Amniotic stem cell (primary cell): ENCODE measurements around the gene PADI6.

ENCODE experiments used
- DNase-seq: peaks from one replicate; lab custom pipeline; 2025; lab: John Stamatoyannopoulos, UW

Gene PADI6

GRCh38 chr1:17356387-17357026 is 15.5 kb upstream of the PADI6 start:
- no peak for DNase-seq

- no peak for DNase-seq
These were observed 13.4 kb upstream of the PADI6 start for GRCh38 chr1:17358557-17358956.

- DNase-seq, result no peak
These were observed 13.0 kb upstream of the PADI6 start for GRCh38 chr1:17359031-17359430.

GRCh38 chr1:17359808-17360207 is 12.2 kb upstream of the PADI6 start:
- no peak for DNase-seq

- no peak for DNase-seq
These were observed 11.6 kb upstream of the PADI6 start for GRCh38 chr1:17360272-17360956.

DNA sequence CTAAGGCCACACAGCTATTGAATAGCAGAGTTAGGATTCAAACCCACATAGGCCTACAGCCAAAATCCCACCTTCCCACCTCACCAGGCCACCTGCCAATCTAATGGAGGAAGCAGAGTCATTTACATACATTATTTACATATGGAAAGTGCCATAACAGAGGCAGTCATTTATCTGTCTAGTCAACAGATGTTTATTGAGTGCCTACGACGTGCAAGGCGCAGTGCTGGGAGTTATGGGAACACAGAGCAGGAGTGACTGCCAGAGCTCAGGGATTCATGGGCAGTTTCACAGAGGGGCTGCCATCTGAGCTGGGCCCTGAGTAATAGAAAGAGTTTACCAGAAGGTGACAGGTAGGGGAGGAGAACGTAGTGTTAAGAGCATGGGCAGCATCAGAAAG is 10.3 kb upstream of the PADI6 start:
- DNase-seq, result no peak

GRCh38 chr1:17363351-17363750 is 8.6 kb upstream of the PADI6 start:
- DNase-seq, result no peak

- DNase-seq, result no peak
These were observed 8.2 kb upstream of the PADI6 start for GRCh38 chr1:17363771-17364170.

DNA sequence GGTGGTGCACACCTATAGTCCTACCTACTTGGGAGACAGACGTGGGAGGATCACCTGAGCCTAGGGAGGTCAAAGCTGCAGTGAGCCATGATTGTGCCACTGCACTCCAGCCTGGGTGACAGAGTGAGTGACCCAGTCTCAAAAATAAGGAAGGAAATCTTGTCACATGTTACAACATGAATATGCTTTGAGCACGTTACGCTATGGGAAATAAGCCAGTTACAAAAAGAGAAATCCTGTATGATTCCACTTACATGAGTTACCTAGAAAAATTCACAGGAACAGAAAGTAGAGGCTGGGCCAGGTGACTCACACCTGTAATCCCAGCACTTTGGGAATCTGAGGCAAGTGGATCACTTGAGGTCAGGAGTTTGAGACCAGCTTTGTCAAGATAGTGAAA is 6.7 kb upstream of the PADI6 start:
- DNase-seq, result no peak

- DNase-seq, result peak; percentile 5
These were observed 2.5 kb upstream of the PADI6 start for GRCh38 chr1:17369466-17369865.

GRCh38 chr1:17370618-17371017 is 1.4 kb upstream of the PADI6 start:
- DNase-seq, result no peak

DNA sequence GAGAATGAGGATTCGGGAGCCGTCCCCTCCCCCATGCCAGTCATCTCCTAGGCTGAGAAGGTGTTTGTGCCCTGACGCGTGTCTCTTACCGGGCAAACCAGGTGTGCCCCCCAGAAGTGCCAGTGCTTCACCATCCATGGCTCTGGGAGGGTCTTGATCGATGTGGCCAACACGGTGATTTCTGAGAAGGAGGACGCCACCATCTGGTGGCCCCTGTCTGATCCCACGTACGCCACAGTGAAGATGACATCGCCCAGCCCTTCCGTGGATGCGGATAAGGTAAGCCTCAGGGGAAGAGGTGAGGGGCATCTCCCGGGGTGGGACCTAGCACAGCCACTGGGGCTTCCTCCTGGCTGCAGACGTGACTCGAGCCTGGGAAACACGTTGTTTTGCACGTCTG is 959 bp downstream of the PADI6 start:
- DNase-seq, result no peak

GRCh38 chr1:17375651-17376050 is 3.7 kb downstream of the PADI6 start:
- DNase-seq, result no peak

GRCh38 chr1:17377325-17377953 is 5.4 kb downstream of the PADI6 start:
- DNase-seq, result no peak

GRCh38 chr1:17381161-17381560 is 9.2 kb downstream of the PADI6 start:
- no peak for DNase-seq

GRCh38 chr1:17392199-17392740 is 20.3 kb downstream of the PADI6 start:
- DNase-seq, result no peak

- DNase-seq, result no peak
These were observed 21.2 kb downstream of the PADI6 start for GRCh38 chr1:17393230-17393629.

DNA sequence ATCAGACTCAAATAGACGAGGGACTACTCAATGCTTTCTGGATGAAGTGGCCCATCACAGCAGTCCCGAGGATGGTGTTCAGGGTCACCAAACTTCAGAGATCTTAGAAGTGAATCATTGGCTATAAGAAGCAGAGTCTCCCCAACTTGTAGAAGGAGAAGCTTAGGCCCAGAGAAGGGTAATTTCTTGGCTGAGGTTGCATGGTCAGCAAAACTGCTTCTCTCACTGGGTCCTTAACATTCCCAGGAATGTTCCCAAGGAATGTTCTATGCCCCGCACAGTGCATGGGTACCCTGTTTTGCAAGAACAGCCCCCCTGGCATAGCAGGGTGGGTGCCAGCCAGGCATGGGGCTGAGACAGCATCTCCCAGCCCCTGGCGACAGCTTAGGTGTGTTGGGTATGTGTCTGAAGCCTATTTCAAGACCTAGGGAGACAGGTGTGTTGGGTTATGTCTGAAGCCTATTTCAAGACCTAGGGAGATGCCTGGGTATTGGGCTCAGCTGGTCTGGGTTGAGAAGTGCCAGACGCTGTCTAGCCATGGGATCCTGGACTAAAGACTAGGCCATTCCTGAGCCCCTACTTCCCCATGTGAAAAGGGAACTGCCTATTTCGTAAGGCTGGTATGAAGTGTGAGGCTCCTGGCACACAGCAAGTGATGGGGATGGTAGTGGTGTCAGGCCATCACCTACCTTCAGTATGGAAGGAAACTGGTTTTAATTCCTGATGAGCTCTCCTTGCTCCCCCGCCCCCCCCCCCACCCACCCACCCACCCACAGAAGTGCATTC is 26.1 kb downstream of the PADI6 start:
- DNase-seq, result no peak

GRCh38 chr1:17400725-17401341 is 28.8 kb downstream of the PADI6 start:
- DNase-seq, result no peak

DNA sequence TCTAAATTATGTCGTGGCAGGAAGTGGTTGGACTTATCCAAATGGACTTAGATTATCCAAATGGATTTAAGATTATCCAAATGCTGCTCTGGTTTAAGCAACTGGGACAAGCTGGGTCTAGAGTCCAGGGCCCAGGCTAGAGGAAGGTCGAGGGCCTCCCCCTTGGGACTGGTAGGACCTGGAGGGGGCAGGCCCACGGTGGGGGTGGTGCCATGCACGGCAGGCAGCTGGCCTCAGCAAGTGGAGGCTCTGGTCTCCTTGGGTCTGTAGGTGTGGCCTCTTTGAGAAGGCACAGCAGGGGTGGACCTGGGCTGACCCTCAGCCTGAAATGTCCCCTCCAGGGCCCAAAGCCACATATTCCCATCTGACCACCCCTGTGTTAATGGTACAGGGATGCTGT is 29.8 kb downstream of the PADI6 start:
- DNase-seq, result no peak

DNA sequence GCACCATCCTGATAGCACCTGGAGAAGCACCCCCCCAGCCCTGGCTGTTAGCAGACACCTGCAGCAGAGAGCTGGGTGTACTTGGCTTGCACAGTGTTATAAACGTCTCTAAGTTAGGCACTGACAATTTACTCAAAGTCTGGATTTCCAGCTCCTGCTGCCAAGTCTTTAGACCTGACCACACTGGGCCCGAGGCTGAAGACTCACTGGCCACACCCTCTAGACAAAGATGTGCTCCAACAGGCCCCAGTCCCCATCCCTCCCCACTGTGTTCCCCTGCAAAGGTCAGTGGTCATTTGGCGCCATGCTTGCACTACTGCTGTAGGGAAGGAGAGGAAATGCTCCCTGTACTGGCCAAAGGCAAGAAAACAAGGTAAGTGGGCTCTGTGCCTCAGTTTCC is 31.1 kb downstream of the PADI6 start:
- DNase-seq, result no peak
